DMS153 treated with DMSO at 0.1 percent for 48 hours (cell line): Measurements from ENCODE around the gene CAMK2N2.
A peak's percentile ranks its signal among the peaks of the same experiment; 100 is the strongest.

Experiments
- DNase-seq: peaks from one replicate; lab custom pipeline; 2025; ENCODE audit not compliant: unreplicated experiment; lab: John Stamatoyannopoulos, UW

CAMK2N2 gene

DNA sequence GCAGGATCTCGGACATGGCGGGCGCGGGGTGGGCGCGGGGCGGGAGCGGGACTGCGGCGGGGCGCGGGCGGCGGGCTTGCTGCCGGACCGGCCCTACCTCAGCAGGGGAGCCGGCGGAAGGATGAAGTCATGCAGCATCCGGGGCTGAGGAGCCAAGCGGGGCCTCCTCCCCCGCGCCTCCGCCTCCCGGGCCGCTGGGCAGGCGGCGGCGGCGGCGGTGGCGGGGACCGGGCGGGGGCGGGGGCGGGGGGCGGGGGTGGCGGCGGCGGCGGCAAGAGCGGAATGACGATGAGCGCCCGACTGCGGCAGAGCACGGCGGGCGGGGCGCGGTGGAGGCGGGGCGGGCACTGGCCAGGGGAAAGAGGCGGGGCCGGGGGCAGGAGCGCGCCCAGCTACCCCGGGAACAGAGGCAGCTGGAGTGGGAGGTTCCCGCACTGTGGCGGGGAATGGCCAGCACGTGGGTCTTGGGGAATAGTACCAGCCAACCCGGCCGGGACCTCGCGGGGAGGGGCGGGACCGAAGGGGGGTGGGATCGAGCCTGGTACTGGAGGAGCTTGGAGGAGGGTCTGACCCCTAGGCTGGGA lies at the start of gene CAMK2N2:
TSS of gene CAMK2N2 (minus strand) at position 284 of the 584 bp plus-strand sequence. CDS start at position 16, 268 bp downstream.
- DNase-seq: peak; percentile 78

DNA sequence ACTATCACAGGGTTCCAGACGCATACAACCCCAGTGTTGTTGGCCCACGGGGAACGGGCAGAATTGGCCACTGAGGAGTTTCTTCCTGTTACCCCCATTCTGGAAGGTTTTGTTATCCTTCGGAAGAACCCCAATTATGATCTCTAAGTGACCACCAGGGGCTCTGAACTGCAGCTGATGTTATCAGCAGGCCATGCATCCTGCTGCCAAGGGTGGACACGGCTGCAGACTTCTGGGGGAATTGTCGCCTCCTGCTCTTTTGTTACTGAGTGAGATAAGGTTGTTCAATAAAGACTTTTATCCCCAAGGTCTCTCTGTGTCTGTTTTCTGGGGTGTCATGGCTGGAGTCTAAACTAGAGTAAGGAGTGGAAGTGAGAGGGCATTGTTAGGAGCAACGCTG lies 47.4 kb upstream of the CAMK2N2 start:
- no peak for DNase-seq

DNA sequence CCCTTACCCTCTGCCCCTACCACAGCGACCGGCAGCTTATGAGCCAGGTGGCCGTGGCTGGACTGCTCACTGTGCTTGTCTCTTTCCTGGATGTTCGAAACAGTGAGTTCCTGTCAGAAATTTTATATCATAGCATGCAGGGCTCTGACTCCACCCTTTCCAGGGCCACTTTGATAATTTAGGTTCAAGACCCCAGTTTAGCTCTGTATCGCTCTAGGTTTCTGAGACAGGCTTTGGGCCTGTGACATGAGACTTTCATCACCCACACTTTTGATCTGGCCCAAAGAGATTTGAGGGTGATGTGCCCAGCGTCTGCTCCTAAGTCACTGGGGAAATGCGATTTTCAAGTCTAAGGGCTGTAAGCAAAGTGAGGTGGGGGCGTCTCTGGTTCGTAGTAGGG lies 46.6 kb upstream of the CAMK2N2 start:
- no peak for DNase-seq

DNA sequence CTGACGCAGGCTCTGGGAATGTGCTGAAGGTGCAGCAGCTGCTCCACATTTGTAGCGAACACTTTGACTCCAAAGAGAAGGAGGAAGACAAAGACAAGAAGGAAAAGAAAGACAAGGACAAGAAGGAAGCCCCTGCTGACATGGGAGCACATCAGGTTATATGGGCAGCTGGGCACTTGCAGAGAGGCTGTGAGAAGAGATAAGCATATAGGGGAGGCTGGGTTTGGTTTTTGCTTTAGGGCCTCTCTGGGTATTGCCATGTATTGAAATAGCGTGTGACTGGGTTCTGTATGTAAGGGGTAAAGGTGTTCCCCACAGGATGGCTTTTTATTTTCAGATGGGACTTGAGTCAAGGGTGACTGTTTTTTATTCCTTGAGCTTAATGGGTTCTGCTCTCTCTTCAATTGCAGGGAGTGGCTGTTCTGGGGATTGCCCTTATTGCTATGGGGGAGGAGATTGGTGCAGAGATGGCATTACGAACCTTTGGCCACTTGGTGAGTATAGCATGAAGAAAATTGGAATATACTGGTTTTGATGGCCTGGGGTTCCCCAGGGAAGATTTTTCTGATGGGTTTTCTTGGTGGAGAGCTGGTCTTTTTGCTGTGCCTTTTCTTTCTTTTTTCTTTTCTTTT lies 45.1 kb upstream of the CAMK2N2 start:
- no peak for DNase-seq

DNA sequence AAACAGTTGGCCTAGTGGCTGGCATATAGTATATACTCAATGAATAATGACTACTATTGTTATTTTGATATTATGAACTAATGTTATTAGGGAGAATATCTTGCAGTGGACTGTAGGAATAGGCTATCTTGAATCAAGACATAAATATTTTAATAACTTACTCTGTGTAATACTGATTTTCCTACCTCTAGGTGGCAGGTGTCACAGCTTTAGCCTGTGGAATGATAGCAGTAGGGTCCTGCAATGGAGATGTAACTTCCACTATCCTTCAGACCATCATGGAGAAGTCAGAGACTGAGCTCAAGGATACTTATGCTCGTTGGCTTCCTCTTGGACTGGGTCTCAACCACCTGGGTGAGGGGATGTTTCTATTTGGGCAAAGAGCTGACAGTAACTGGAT lies 44.2 kb upstream of the CAMK2N2 start:
- no peak for DNase-seq

DNA sequence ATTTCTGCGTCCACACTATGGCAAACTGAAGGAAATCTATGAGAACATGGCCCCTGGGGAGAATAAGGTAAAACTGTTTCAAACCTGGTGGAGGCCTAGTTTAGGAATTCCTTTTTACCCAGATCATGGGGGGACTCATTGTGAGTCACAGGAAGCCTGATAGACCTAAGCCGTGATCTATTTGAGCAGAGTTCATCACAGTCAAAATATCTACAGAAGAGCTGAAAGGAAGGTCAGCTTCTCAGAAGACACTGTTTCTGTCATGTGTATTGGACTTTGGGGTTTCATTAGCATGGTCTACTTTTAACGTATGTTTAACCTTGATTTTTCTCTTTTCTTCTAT lies 39.0 kb upstream of the CAMK2N2 start:
- no peak for DNase-seq

DNA sequence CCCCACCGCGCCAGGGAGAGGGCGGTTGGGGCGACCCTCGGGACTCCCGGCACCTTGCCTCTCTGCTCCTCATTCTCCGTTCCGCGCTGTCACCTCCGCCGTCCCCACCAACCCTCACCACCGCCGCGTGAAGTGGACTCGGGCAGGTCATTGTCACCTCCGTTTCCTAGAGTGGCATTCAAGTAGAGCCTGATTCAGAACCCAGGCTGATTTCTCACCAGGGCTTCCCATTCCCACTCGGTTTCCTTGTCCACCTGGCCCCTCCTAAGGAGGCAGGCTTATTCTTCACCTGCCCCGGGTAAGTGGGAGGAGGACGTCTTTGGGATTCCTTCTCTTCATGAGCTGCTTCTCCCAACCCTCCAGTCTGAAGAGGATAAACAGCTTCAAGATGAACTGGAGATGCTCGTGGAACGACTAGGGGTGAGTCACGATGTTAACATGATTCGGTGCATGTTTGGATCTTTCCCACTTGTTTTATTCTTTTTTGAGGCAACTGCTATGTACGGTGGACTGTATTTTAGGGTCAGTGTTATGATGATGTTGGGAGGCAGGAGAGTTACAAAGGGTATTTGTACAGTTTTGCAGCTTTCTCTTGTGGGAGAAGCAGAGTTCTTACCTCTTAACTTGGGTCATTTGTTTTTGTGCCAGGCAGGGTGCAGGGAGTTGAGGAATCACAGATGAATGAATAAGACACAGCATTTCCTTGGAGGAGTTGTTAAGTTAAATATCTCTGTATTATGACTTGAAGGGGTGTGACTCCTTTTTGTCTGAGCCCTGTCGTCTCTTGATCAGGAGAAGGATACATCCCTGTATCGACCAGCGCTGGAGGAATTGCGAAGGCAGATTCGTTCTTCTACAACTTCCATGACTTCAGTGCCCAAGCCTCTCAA lies 38.4 kb upstream of the CAMK2N2 start:
- DNase-seq: no peak

DNA sequence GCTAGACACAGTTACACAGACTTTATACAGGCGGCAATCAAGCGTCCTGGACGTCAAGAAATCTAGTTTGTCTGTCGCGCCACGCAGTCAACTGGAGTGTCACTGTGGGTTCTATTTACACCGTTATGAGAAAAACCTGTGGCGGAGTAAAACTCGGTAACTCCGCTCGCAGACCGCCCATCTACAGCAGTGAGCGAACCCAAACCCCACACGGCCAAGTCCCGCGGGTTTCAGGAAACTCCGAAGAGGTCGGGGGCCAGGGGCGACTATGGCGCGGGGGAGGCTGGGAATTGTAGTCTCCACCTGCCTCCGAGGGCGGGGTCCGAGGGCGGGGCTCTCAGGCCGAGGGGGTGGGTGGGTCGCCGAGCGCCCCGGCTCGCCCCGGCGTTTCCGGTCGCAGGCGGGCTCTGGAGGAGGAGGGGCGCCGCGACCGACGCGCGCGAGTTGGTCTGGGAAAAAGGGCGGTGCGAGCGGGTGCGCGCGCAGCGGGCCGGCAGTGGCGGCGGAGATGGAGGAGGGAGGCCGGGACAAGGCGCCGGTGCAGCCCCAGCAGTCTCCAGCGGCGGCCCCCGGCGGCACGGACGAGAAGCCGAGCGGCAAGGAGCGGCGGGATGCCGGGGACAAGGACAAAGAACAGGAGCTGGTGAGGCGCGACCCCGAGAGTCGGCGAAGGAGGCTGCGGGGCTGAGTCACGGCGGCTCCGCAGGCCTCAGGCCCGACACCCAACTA lies 37.6 kb upstream of the CAMK2N2 start, which contains the start of gene PSMD2:
TSS of gene PSMD2 (plus strand) at position 483 of the 729 bp plus-strand sequence. CDS start at position 509, 26 bp downstream.
- peak; percentile 87 for DNase-seq

DNA sequence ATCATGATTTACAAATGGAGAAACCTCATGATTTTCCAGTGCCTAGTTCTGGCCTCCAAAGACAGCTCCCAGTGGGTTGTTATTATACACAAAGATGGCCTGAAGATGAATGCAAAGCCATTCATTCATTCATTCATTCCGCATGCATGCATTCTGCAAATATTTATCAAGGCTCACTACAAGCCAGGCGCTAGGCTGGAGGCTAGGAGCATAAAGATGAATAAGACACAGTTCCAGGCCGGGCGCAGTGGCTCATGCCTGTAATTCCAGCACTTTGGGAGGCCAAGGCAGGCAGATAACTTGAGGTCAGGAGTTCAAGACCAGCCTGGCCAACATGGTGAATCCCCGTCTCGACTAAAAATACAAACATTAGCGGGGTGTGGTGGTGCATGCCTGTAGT lies 35.3 kb upstream of the CAMK2N2 start:
- DNase-seq: no peak

DNA sequence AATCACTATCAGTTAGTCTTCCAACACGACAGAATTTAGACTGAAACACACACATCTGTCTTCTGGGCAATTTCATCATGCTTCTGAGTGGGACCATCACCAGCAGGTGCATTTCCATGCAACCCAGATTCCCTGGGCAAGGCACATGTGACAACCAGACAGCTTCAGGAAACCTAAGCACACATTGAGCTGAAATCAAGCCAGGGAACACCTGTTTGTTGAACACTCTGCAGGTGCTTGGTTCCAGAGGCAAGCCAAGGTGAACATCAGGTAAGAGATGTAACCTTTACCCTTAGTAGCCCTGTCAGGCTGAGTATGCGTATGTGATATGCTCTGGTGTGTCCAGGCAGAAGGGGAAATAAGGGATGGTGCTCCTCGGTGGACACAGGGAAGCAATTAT lies 34.4 kb upstream of the CAMK2N2 start:
- DNase-seq: no peak

DNA sequence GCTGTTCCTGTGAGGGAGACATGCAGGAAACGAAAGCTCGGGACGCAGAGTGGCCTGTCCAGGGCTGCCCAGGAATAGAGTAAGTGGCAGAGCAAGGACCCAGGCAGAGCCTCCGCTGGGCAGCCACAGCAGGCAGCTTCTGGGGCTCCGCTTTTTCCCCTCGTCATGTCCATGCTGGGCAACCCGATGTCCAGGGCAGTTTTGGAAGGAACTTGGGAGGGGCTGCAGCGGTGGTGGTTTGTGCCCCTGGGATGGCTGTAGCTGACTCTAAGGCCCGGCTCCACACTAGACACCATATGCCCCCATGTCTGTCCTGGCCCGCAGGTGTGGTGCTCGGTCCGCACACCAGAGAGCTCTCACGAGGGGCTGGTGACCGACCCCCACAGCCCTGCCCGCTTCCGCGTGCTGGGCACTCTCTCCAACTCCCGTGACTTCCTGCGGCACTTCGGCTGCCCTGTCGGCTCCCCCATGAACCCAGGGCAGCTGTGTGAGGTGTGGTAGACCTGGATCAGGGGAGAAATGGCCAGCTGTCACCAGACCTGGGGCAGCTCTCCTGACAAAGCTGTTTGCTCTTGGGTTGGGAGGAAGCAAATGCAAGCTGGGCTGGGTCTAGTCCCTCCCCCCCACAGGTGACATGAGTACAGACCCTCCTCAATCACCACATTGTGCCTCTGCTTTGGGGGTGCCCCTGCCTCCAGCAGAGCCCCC lies 30.5 kb upstream of the CAMK2N2 start:
- DNase-seq: no peak

DNA sequence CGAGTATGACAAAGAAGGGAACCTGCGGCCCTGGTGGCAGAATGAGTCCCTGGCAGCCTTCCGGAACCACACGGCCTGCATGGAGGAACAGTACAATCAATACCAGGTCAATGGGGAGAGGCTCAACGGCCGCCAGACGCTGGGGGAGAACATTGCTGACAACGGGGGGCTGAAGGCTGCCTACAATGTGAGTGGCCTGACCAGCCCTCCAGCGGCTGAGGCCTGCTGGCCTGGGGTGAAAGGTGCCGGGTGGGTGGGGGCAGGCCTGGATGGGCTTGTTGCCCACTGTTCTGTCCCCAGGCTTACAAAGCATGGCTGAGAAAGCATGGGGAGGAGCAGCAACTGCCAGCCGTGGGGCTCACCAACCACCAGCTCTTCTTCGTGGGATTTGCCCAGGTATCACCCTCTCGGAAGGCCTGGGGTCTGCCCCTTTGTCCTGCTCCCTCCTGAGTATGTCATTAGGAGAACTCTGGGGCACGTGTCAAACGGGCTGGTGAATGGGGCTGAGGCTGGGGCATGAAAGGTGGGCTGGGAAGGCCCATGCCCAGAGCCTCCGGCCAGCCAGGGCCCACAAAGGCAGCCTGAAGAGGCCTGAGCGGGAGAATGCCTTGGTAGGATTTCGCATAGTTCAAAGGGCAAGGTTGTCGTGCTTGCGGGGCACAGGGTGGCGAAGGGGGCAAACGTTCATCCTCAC lies 29.8 kb upstream of the CAMK2N2 start:
- DNase-seq: no peak

DNA sequence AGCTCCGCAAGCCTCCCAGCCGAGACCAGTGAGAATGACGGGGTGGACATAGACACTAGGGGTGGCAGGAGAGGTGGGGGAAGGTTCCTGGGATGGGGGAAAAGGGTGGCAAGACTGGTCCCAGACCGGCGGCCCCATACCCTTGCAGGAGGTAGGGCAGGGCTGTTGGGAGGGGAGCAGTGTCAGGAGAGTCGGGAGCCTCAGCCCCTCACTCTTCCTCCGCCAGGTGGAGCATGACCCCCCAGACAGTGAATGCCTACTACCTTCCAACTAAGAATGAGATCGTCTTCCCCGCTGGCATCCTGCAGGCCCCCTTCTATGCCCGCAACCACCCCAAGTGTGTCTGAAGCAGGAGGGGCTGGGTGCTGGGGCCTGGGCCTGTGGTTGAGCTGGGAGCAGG lies 29.0 kb upstream of the CAMK2N2 start:
- DNase-seq: no peak

DNA sequence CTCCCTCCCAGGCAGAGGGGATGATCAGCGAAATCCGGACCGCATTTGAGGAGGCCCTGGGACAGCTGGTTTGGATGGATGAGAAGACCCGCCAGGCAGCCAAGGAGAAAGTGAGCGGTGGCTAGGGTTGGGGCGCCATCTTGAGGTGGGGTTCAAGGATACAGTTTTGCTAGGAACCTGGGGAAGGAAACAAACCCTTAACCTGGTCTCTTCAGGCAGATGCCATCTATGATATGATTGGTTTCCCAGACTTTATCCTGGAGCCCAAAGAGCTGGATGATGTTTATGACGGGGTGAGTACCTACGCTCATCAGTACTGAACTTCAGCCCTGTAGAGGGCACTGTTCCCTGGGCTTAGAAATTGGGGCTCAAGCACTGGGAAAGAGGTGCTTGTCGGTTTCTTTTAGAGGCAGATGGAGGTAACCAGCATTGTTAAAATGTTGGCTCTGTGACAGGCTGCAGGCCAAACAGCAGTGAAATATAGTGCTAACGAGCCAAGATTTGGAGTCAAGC lies 28.1 kb upstream of the CAMK2N2 start:
- DNase-seq: peak; percentile 9

DNA sequence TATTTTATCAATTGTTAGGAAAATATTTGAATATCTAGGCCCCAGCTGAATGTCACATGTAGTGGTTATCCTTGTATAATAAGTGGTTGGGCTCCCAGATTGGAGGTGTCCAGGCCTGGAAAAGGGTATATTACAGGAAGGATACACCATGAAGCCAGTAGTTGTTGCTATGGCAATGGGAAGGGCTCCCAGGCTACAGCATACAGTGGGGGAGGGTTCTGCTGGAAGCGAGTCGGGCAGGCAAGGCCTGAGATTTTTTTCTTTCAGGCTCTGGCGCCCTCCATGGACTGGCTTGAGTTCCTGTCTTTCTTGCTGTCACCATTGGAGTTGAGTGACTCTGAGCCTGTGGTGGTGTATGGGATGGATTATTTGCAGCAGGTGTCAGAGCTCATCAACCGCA lies 23.3 kb upstream of the CAMK2N2 start:
- DNase-seq: peak; percentile 56

DNA sequence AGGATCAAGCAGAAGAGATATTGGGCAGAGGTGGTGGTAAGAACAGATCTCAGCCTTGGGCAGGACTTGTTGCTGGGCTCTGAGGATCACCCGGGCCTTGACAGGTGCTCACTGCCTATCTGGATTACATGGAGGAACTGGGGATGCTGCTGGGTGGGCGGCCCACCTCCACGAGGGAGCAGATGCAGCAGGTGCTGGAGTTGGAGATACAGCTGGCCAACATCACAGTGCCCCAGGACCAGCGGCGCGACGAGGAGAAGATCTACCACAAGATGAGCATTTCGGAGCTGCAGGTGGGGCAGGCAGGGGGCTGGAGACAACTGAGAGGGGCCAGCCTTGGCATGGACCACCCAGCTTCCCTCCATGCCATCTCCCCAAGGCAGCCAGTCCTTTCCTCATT lies 22.3 kb upstream of the CAMK2N2 start:
- DNase-seq: no peak

DNA sequence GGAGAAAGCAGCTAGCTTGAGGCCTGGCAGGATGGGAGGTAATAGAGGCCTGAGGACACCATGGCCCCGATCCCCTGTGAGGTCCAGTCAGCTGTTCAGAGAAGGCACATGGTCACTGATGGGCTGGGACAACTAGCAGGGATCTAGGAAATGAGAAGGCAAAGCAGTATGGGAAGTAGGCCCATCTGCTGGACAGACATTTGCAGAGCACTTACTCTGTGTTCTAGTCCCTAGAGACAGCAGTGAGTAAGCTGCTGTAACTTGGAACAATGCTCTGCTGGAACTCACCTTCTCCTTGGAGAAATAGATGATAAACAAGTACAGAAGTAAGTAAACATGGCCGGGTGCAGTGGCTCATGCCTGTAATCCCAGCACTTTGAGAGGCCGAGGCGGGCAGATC lies 21.6 kb upstream of the CAMK2N2 start:
- no peak for DNase-seq

DNA sequence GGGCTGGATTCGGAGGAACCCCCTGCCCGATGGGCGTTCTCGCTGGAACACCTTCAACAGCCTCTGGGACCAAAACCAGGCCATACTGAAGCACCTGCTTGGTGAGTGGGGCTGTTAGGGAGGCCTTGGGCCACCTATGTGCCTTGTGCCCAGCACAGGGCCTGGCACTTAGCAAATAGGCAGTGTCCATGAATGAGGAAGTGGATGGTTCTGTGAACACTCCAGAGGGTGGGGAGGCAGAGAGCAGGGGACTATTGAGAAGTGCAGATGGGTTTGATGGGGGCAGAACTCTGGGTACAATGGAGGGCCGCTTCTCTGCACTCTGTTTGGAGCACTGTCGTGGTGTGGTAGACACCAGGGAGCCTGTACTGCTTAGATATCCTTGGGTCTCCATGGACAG lies 16.0 kb upstream of the CAMK2N2 start:
- no peak for DNase-seq

DNA sequence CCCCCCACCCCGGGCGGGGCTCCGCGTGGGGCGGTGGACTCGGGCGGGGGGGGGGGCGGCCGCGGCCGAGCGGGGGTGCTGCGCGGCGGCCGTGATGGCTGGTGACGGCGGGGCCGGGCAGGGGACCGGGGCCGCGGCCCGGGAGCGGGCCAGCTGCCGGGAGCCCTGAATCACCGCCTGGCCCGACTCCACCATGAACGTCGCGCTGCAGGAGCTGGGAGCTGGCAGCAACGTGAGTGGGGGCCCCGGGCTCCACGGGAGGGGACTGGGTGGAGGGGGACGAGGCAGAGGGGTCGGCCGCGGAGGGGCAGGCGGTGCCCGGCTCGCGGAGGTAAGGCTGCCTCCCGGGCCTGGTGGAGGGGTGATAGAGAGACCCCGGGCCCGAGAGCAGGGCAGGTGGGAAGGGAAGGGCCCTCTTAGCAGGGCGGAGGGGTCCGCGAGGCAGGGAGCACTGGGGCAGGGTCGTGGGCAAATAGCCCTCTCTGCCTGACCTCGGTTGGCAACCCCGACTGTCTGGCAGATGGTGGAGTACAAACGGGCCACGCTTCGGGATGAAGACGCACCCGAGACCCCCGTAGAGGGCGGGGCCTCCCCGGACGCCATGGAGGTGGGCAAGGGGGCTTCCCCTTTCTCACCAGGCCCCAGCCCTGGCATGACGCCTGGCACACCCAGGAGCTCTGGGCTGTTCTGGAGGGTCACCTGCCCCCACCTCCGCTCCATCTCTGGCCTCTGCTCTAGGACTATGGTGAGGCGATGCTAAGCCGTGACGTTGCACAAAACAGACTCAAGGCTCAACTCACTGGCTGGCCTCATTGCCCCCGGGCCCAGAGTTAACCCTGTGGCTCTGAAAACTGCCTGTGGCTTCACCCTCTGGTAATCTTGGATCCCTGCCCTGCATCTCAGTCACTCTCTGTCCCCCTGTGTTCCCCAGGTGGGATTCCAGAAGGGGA lies 14.9 kb upstream of the CAMK2N2 start, which contains the start of gene ECE2:
TSS of gene ECE2 (plus strand) at position 62 of the 950 bp plus-strand sequence. CDS start at position 194, 132 bp downstream.
- no peak for DNase-seq
